Activated CD4-positive, alpha-beta T cell treated with anti-CD3 and anti-CD28 coated beads, Interleukin-10, Interleukin-2, amounts not matched to agents 100 ng/mL and 50 ng/mL, durations not matched to agents 16 hours and 8 hours (primary cell): ENCODE results near the gene PIGR.

Experiments used
- DNase-seq: peaks from one replicate; pipeline ENCODE4 v3.0.0-alpha.2; 2020

PIGR gene

DNA sequence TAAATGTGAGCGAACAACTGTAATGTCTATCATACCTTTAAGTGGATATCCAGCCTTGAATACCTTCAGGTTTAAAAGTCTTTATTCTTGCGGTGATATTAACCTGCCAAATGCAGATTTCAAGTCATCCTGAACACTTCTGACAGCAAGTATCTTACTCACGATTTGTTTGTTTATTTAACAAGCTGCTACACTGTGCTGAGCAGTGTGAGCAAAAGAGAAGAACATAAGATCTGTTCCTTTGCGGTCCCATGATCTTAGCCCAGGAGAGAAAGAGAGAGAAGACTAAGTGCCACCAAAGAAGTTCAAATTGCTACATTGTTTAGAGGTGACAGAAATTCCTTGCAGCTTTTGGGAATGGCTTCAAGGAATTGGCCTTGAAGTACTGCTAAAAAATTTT, 58.6 kb downstream of the PIGR start:
- DNase-seq, result no peak

DNA sequence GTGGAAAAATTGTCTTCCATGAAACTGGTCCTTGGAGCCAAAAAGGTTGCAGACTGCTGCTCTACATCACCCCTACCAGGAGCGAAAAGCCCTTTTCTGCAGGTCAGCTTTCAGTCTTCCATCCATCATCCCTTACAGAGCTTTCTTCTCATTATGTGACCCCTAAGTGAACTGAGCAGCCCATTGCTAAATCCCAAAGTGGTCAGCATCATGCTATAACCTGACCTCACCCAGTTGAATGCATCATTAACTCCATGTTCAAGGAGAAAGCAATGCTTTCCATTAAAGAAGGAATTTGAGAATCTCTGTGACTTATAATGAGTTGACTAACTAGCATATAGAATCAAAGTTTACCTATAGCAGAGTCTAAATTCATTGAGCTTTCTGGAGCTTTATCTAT, 59.4 kb downstream of the PIGR start:
- no peak for DNase-seq

GRCh38 chr1:206885341-206886060, 60.8 kb downstream of the PIGR start:
- no peak for DNase-seq

DNA sequence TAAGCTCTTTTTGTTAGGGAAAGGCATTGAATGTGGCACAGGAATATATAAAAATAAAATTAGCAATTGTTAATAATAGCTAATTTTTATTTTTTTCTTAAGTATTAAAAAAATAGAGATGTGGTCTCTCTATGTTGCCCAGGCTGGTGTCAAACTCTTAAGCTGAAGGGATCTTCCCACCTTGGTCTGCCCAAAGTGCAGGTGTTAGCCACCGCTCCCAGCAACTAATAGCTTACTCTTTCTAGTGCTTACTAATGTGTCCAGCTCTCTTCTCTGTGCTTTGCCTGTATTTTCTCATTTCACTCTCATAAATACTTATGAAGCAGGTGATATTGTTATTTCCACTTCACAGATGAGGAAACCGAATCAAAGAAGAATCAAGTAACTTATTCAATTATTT, 62.4 kb downstream of the PIGR start:
- DNase-seq, result no peak

DNA sequence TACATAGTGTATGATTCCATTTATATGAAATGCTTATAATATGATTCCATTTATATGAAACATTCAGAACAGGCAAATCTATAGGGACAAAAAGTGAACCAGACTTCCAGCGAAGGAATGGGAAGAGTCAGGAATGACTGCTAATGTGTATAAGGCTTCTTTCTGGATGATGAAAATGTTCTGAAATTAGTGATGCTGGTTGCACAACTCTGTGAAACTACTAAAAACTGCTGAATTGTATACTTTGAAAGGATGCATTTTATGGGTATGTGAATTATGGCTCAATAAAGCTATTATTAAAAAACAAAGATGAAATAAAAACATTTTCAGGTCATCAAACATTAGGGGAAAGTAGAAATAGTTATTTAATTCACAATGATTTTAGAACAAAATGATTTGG, 63.1 kb downstream of the PIGR start:
- DNase-seq, result no peak

DNA sequence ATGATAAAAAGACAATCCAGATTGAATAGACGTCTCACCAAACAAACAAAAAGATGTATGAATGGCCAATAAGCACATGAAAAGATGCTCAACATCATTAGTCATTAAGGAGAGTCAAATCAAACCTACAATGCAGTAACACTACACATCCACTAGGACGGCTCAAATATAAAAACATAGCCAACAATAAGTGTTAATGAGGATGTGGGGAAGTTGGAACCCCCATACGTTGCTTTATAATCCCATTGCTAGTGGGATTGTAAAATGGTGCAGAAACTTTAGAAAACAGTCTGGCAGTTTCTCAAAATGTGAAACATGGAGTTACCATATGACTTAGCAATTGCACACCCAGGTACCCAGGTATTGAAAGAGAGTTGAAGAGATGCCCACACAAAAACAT, 63.7 kb downstream of the PIGR start:
- no peak for DNase-seq

DNA sequence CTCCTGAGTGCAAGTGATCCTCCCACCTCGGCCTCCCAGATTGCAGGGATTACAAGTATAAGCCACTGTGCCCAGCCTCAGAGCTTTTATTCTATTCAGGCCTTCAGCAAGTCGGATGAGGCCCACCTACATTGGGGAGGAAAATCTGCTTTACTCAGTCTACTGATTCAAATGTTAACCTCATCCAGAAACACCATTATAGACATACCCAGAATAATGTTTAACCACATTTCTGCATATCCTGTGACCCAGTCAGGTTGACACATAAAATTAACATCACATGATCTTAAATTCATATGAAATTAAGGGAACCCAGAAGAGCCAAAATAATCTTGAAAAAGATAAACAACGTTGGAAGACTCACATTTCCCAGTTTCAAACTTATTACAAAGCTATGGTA, 66.0 kb downstream of the PIGR start:
- no peak for DNase-seq
